ENCODE data around the gene CBX3.
"Not testable (repeated sequence)": the region's sequence is repeated elsewhere in the genome, so short reads cannot be mapped to it uniquely, and the experiment has no call there.

CBX3 gene

GRCh38 chr7:26168458-26169023 lies 33.0 kb upstream of the CBX3 start:
- no peak for FAIRE-seq
- DNase-seq (ENCODE audit: insufficient read length, low spot score): no peak

- FAIRE-seq (no peak), DNase-seq (ENCODE audit: insufficient read length, low spot score) (no peak)
These were observed 32.3 kb upstream of the CBX3 start for GRCh38 chr7:26169271-26169670.

GRCh38 chr7:26170663-26171062 lies 30.9 kb upstream of the CBX3 start:
- FAIRE-seq (no peak), DNase-seq (ENCODE audit: insufficient read length, low spot score) (no peak)

- FAIRE-seq: no peak
- no peak for DNase-seq (ENCODE audit: insufficient read length, low spot score)
These were observed 29.9 kb upstream of the CBX3 start for GRCh38 chr7:26171601-26172000.

- no peak for FAIRE-seq
- no peak for DNase-seq (ENCODE audit: insufficient read length, low spot score)
These were observed 29.5 kb upstream of the CBX3 start for GRCh38 chr7:26172048-26172447.

GRCh38 chr7:26175903-26176302 lies 25.6 kb upstream of the CBX3 start:
- DNase-seq (ENCODE audit: insufficient read length, low spot score); FAIRE-seq: not testable (repeated sequence)

GRCh38 chr7:26176696-26177095 lies 24.8 kb upstream of the CBX3 start:
- not testable (repeated sequence) for FAIRE-seq; DNase-seq (ENCODE audit: insufficient read length, low spot score)

GRCh38 chr7:26177269-26177668 lies 24.3 kb upstream of the CBX3 start:
- not testable (repeated sequence) for FAIRE-seq; DNase-seq (ENCODE audit: insufficient read length, low spot score)

GRCh38 chr7:26178272-26178960 lies 23.1 kb upstream of the CBX3 start:
- FAIRE-seq: no peak

GRCh38 chr7:26179422-26179821 lies 22.1 kb upstream of the CBX3 start:
- DNase-seq (ENCODE audit: insufficient read length, low spot score): no peak
- FAIRE-seq: no peak

More at GRCh38 chr7:26178272-26178960, 23.1 kb upstream of the CBX3 start:
- DNase-seq (ENCODE audit: insufficient read length, low spot score): no peak

- no peak for FAIRE-seq
- DNase-seq (ENCODE audit: insufficient read length, low spot score): no peak
These were observed 21.6 kb upstream of the CBX3 start for GRCh38 chr7:26179826-26180497.

GRCh38 chr7:26180792-26181198 lies 20.8 kb upstream of the CBX3 start:
- no peak for FAIRE-seq

GRCh38 chr7:26181474-26182227 lies 19.9 kb upstream of the CBX3 start:
- DNase-seq (ENCODE audit: insufficient read length, low spot score) (no peak), FAIRE-seq (no peak)

More at GRCh38 chr7:26180792-26181198, 20.8 kb upstream of the CBX3 start:
- no peak for DNase-seq (ENCODE audit: insufficient read length, low spot score)

- FAIRE-seq (no peak), DNase-seq (ENCODE audit: insufficient read length, low spot score) (no peak)
These were observed 19.3 kb upstream of the CBX3 start for GRCh38 chr7:26182283-26182682.

GRCh38 chr7:26182706-26183105 lies 18.8 kb upstream of the CBX3 start:
- FAIRE-seq: no peak
- no peak for DNase-seq (ENCODE audit: insufficient read length, low spot score)

- FAIRE-seq (no peak), DNase-seq (ENCODE audit: insufficient read length, low spot score) (no peak)
These were observed 17.8 kb upstream of the CBX3 start for GRCh38 chr7:26183545-26184280.

GRCh38 chr7:26184281-26185101 lies 17.1 kb upstream of the CBX3 start:
- FAIRE-seq: peak; percentile 61
- DNase-seq (ENCODE audit: insufficient read length, low spot score): not testable (repeated sequence)

- peak; percentile 82 for FAIRE-seq
- DNase-seq (ENCODE audit: insufficient read length, low spot score): no peak
These were observed 16.3 kb upstream of the CBX3 start for GRCh38 chr7:26185131-26185843.

- peak; percentile 8 for FAIRE-seq
These were observed 15.7 kb upstream of the CBX3 start for GRCh38 chr7:26185844-26186180.

More at GRCh38 chr7:26185844-26186180, 15.7 kb upstream of the CBX3 start:
- no peak for DNase-seq (ENCODE audit: insufficient read length, low spot score)

All from GM19239 (cell line).